HPDE6-E6E7 (cell line): Measurements from ENCODE around the gene GYG1.
A peak's percentile ranks its signal among the peaks of the same experiment; 100 is the strongest.

Experiments
- DNase-seq: peaks from one replicate; pipeline ENCODE4 v3.0.0; 2011; ENCODE audit warnings: missing footprints; ENCODE audit errors: extremely low spot score

The GYG1 gene

DNA sequence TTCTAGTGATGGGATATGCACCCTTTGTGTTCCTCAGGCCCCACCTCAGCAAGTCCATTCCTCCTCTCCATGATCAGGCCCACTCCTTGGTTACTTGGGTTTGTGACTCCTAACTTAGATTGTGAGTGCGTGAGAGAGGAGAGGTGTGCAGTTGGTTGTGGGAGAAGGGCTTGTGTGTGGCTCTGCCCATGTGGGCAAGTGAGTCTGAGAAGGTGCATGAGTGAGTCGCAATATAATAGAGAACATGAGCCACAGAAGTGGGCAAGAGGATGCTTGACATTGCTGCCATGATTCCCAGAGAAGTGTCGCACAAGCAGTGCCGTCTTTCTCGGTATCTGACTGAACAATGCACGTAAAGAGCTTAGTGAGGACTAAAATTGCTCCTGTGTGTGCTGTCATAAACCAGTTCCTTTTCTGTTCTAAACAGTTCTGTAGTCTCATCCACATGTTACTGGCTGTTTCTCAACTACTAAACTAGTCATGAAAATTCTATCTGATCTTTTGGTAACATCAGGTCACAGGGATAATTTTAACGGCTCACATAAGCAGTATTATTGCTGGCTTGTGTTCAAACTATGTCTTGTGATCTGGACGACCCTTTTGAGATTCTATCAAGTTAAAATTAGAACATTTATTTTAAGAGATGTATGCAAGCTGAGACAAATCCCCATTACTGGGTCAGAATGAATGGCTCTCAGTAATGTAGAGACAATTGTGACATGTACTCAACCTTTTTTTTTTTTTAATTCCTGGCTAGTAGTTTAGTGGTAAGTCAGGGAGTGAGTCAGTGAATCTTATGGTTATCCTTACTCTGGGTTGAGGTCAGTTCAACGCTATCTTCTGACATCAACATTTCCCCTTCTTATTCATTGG is 25.6 kb downstream of the GYG1 start:
- DNase-seq, result no peak

DNA sequence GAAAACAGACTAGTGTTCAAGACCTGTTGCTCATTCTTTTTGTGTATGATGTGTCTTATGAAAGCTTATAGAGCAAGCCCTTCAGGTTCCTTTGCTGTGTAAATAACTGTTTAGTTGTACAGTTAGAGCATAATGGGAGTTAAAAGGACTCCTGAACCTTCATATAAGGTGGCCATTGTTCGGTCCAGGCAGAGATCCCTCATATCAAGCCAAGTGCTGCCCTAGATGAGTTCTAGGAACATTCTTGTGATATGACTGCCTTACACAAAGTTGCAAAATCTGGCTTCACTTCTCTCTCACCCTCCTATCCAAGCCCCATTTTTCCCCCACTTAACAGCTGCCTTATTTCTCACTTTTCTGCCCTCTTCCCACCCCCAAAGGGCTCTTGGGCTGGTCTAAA is 26.9 kb downstream of the GYG1 start:
- no peak for DNase-seq

DNA sequence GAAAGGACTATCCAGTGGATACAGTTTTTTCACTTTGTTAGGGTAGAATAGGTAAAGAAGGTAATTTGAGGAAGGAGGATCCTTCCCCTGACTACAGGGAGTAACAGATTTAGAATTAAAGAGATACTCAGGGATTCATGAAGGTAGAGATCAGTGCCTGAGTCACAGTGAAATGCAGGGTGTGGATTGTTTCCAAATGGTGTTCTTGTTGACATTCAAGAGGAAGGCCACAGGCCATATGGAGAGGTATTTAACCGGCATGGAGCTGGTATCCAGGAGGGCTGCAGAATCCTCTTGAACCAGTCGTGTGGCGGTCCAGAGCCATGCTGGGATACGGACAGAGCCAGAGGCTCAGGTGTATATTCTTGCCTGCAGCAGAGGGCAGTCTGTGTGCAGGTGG is 28.2 kb downstream of the GYG1 start:
- DNase-seq, result no peak

DNA sequence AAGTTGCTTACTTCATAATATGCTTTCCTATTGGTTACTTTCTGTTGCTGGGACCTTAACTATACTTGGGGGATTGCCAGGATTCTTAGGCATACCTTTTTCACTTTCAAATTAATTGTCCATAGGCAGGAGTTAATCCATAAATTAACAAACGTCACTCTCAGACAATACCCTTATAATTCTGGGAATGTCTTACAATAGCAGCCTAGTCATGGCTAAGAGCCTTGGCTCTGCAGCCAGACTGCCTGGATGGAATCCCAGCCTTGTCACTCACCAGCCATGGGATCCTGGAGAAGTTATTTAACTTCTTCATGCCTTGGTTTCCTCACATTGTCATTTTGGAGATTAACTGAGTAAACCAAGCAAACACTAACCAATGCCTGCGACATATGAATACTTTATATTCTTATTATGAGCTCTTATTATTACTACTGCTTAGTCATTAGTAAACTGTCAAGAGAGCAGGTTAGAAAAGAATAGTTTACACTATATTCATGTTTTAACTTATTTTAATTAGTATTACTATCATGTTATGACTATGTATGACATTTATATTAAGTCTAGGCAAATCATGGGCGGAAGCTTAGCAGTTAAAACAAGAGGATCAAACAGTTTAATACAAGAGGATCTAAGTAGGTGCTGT is 29.0 kb downstream of the GYG1 start:
- no peak for DNase-seq

DNA sequence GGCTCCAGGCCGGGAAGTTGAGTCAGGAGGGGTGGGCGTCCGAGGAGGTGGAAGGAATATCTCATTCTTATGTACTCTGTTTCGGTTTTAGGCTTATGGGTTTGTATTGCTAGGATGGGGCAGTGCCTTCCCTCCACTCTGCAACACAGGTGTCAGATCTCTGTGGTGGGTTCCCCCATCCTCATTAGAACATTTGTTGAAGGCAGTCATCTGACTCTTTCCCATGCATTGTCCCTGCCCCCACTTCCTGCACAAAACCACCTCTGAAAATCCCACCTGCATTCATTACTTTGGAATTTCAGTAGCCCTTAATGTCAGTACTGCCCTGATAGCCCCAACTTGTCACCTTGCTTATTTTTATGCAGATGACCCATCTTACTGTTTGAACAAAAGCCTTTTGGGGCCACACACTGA is 29.5 kb downstream of the GYG1 start:
- no peak for DNase-seq

DNA sequence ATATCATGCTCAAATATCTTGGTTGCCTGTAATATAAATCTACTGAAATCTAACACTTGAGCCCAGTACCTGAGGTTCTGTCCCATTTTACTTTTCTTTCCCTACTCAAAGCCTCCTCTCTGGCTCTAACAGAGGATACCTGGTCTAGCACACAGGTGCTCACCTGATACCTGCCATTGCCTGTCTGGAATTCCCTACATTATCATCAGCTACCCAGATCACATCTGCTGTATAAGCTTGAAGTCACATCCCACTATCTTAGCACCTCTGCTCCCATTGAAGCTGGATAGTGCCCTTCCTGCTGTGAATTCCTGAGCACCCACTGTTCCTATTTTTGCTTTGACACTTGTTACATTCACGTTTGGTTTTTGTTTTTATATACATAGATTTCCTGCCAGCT is 30.5 kb downstream of the GYG1 start:
- DNase-seq, result no peak

DNA sequence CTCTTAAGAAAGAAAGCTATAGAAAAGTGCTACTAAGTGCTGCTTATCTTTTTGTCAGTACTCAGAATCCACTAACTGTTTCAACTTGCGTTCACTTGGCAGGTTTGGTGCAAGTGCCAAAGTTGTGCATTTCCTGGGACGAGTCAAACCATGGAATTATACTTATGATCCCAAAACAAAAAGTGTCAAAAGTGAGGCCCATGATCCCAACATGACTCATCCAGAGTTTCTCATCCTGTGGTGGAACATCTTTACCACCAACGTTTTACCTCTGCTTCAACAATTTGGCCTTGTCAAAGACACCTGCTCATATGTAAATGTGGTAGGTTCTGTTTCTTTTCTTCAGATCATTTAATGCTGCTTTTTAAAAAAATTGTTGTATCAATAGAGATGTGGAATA is 32.6 kb downstream of the GYG1 start:
- DNase-seq, result no peak

DNA sequence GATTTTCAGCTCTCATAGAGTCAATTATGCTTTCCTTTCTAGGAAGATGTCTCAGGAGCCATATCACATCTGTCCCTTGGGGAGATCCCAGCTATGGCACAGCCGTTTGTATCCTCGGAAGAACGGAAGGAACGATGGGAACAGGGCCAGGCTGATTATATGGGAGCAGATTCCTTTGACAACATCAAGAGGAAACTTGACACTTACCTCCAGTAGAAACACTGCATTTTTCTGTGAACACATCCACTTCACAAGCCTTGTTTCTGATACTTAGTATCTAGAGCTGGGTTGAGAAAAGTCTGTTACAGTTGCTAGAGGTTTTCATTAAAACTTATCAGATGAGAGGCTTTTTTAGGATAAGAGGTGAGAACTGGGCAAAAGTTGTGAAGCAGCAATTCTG is 35.4 kb downstream of the GYG1 start:
- no peak for DNase-seq

DNA sequence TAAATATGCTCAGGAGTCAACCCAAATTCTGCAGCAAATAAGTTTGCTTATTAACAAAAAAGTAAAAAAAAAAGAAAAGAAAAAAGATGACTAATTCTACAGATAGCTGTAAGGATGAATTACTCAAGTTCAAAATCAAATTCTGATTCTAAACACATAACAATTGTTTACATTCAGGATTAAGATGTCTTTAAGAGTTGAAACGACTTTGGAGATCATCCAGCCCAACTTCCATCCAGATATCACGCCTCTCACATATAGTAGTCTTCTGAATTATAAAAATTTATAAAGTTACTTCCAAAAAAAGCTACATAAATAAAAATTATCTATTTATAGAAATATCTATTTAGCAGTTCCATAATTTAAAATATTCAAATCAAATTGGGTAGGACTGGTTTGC is 39.8 kb downstream of the GYG1 start:
- no peak for DNase-seq

DNA sequence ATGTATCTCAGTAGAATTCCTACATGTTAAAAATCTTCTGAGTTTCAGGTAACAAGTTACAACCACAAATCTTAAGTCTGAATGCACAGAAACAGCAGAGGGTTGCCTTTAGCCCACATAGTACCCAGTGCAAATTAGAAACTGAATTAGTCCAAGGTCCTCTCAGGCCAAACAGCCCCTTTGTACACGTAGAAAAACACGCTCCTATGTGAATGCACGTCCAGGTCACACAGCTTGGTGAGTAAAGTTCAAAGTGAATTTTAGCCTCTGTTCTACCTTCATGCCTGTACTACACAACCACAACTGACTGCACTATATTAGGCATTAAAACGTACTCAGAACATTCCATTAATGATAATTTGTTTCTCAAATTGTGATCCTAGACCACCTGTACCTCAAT is 46.3 kb downstream of the GYG1 start:
- DNase-seq, result no peak

DNA sequence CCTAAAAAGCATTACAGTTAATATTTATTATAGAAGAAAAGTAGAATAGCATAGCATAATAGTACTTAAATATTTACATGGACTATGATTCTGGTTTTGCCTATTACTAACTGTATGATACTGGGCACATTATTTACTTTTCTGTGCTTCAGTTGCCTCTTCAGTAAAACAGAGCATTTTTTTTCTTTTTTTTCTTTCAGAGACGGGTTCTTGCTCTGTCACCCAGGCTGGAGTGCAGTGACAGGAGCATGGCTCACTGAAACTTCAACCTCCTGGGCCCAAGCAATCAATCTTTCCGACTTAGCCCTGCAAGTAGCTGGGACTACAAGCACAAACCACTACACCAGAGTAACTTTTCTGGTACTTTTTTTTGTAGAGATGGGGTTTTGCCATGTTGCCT is 47.0 kb downstream of the GYG1 start:
- DNase-seq, result no peak

DNA sequence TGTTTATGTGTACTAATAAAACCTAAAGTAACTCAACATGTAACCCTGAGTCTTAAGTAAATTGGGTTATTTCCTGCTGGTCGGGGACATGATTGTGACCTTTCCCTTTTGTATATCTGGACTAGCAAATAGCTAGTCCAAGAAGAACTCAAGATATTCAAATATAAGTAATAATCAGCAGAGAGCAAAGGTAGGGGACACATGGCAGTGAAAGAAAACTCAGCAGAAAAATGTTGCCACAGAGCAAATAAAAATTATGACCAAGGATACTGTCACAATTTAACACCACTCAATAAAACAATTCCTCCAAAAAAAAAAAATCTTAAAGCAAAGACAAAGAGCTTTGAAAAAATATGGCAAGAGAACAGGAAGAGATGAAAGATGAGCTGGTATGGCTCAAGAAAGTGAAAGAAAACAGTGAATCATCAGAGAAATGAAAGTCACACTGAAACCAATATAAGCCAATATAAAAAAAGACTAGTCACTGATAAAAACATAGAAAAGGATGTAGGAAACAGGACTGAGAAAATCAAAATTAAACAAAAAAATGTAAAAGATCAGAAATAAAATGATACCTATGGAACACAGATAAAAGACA is 51.5 kb downstream of the GYG1 start:
- peak; percentile 9 for DNase-seq

DNA sequence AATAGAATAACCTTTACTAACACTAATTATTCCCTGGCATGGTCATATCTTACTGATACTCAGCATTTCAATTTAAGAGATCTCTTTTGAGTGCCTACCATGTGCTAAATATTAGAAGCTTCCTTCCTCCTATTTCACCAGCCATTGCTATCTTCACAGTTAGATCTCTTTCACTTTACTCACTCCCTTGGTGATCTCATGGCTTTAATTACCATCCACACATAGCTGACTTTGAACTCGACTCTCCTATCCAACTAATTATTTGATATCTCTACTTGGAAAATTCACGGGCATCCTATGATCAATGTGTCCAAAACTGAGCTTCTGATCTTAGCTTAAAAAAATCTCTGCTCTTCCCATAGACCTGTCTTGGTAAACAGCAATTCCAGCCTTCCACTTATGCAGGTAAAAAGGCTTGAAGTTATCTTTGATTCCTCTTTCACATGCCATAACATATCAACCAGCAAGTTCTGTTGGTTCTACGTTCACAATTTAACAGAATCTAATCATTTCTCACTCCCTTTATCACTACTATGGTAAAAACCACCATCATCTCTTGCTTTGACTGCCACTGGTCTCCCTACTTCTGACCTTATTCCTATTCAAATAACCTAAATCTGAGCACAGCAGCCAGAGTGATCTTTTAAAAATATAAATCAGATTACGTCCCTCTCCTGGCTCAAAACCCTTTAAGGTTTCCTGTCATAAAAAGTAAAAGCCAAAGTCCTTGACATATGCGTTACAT is 53.2 kb downstream of the GYG1 start:
- DNase-seq, result no peak

DNA sequence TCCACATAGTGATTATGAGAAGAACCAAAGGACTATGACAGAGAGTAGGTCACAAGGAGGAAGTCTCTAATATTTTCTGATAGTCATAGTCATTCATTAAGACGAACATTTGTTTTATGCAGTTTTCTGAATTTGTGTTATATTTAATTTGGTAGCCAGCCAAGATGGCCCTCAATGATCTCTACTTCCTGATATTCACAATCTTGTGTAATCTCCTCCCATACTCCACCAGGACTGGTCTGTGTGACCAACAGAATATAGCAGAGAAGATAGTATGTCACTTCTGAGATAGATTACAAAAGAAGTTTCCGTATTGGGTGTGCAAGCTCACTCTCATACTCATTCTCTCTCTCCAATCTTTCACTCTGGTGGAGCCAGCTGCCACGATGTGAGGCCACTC is 64.2 kb downstream of the GYG1 start:
- no peak for DNase-seq

DNA sequence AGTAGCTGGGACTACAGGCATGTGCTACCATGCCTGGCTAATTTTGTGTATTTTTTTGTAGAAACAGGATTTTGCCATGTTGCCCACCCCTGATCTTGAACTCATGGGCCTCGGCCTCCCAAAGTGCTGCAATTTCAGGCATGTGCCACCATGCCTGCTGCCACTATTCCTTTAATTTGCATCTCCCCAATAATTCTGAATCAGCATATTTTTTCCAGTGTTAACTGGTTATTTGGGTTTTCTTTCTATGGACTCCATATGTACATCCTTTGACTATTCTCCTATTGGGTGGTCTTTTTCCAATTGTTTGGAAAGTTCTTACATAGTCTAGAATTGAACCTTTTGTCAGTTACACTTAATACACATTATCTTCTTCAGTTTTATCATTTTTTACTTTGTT is 66.9 kb downstream of the GYG1 start:
- DNase-seq, result no peak

DNA sequence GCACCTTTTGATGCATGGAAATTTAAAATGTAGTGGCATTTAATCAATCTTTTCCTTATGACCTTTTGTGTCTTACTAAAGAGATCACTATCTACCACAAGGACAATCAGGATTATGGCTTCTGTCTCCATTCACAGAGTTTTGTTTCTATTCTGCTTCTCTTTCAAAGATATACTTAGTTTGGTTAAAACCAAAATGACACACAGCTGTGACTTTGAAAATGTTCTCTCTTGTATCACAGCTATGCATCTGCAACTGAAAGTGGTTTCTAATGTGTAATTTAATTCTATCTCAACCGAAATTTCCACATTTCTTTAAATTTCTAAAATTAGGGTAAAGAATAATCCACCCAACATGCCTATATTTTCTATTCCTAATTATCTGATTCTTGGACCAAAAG is 67.3 kb downstream of the GYG1 start:
- no peak for DNase-seq

DNA sequence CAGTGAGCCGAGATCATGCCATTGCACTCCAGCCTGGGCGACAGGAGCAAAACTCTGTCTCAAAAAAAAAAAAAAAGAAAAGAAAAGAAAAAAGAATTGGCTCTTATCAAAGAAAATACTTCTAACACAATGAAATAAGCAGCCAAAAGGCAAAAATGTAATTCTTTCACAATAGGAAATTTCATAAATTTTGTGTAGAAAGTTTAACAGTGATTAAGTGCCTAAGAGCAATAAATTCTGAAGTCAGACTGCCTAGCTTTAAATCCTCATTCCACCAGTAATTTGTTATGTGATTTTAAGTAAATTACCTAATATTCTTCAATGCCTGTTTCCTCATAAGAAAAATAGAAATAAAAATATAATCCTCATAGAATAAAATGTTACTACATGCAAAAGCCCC is 70.4 kb downstream of the GYG1 start:
- no peak for DNase-seq

DNA sequence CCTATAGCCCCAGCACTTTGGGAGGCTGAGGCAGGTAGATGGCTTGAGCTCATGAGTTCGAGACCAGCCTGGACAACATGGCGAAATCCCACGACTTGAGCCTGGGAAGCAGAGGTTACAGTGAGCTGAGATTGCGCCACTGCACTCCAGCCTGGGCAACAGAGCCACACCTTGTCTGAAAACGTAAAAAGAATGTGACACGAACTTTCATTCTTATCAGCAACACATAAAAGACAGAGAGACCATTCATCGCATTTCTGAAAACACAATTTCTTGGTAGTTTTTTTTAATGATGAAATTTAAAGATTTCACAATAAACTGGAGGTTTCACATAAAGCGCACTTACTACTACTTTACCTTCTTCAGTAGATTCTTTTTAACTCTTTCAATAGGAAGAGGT is 76.5 kb downstream of the GYG1 start:
- no peak for DNase-seq
